ENCODE data around the gene CTDSP1.

DNA sequence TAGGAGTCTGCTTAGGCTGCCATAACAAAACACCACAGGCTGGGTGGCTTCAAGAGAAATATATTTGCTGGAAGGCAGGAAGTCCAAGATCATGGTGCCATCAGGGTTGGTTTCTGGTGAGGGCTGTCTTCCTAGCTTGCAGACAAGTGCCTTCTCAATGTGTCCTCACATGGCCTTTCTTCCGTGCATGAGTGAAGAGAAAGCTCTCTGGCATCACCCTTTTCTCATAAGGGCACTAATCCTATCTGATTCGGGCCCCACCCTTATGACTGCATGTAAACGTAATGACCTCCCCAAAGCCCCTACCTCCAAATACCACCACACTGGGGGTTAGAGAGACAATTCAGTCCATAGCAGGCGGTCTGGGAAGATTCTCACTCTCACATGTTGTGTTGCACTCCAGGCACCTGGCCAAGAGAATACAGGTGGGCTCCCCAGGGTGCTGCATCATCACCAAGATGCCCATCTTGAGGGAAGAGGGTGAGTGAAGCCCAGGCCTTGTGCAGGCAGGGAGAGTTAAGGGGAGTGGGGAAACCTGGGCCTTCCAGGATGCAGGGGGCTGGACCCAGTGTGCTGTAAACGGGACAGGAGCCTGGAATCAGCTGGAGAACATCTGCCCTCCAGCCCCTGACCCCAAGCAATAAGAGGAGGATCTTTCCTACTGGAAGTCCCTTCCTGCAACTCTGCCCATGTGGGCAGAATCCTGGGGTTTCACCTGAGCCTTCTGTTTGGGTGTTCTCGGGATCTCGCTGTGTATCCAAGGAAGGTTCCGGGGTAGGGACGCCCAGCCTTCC, 32.9 kb upstream of the CTDSP1 start:
- TF ChIP-seq, protein P1, sequence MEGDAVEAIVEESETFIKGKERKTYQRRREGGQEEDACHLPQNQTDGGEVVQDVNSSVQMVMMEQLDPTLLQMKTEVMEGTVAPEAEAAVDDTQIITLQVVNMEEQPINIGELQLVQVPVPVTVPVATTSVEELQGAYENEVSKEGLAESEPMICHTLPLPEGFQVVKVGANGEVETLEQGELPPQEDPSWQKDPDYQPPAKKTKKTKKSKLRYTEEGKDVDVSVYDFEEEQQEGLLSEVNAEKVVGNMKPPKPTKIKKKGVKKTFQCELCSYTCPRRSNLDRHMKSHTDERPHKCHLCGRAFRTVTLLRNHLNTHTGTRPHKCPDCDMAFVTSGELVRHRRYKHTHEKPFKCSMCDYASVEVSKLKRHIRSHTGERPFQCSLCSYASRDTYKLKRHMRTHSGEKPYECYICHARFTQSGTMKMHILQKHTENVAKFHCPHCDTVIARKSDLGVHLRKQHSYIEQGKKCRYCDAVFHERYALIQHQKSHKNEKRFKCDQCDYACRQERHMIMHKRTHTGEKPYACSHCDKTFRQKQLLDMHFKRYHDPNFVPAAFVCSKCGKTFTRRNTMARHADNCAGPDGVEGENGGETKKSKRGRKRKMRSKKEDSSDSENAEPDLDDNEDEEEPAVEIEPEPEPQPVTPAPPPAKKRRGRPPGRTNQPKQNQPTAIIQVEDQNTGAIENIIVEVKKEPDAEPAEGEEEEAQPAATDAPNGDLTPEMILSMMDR (IDR thresholded peaks at IDR 0.05) = no peak
- no peak for TF ChIP-seq POLR2AphosphoS5 (IDR thresholded peaks at IDR 0.05)
- TF ChIP-seq POLR2A (IDR thresholded peaks at IDR 0.05) = no peak

Measured in transverse colon (tissue), 4 donors.